H1 (cell line): ENCODE measurements around the gene PTGES2. TPM values are rescaled to one million over a fixed set of nuclear protein-coding genes. Genes with fewer than 3 reads are reported as not detected.

Source experiments
- GTF2F1 ChIP-seq: IDR thresholded peaks from 2 replicates; pipeline ENCODE4 v1.6.1; 2012; ENCODE audit warnings: low read depth, low read length, improper control_type of control experiment, borderline replicate concordance
- TBP ChIP-seq: IDR thresholded peaks from 2 replicates; pipeline ENCODE4 v1.6.1; 2011; ENCODE audit warnings: low read depth, low read length, improper control_type of control experiment
- polyA plus RNA-seq, 7 experiments: library from polyadenylated mRNA; depleted of rRNA in 3 of 7; stranded (reverse) in 5 of 7; unstranded in 2 of 7; fragments of >200 nt in 5 of 7; fragments of 200-250 nt in 2 of 7; gene quantifications; 1 replicate in 5 of 7; 2 replicates in 1 of 7; 4 replicates in 1 of 7; pipeline versions ENCODE4 v1.2.1 to v1.2.3, GENCODE V29; 2011 to 2013; ENCODE audit warnings: missing spikeins in 2 of 7, mixed read lengths in 2 of 7
- total RNA-seq: library from RNA; stranded (reverse); fragmentation: NEBNext Ultra II Directional; extraction: Animal tissue kit (Norgen Biotek cat#: 25700); gene quantifications from 2 replicates; pipeline ENCODE4 v1.2.1, GENCODE V29; 2021

PTGES2 gene
- total and polyA plus RNA-seq, 2 of the 8 experiments (the other 6 are each of a cell fraction or from before 2014, with no cell fraction given), result 80.7 to 81.2 TPM

- TF ChIP-seq GTF2F1 (no peak), TBP (no peak)
Measured at GRCh38 chr9:128093011-128093410, 34.5 kb downstream of the PTGES2 start (continued).
